Suprapubic skin (tissue), 4 donors: ENCODE data around the gene GALNT9. TPM values are rescaled to one million over a fixed set of nuclear protein-coding genes. Genes with fewer than 3 reads are reported as not detected.
"Not testable (repeated sequence)": the region's sequence is repeated elsewhere in the genome, so short reads cannot be mapped to it uniquely, and the experiment has no call there.

ENCODE experiments used
- DNase-seq, 2 donors: peaks; one replicate each; pipeline ENCODE4 v3.0.0-alpha.2; 2019; ENCODE audit warnings: low spot score in 2 of 2
- H3K27ac ChIP-seq: fragments of 200-600 bp; sonication (generic); one replicate; pipeline ENCODE4 v1.5.1; 2019
- H3K27me3 ChIP-seq: fragments of 200-600 bp; sonication (generic); one replicate; pipeline ENCODE4 v1.5.1; 2019
- H3K36me3 ChIP-seq: fragments of 200-600 bp; sonication (generic); one replicate; pipeline ENCODE4 v1.5.1; 2019
- H3K4me1 ChIP-seq: fragments of 200-600 bp; sonication (generic); one replicate; pipeline ENCODE4 v1.5.1; 2019
- H3K4me3 ChIP-seq: fragments of 200-600 bp; sonication (generic); one replicate; pipeline ENCODE4 v1.5.1; 2019; ENCODE audit warnings: mild to moderate bottlenecking
- H3K9me3 ChIP-seq: fragments of 200-600 bp; sonication (generic); one replicate; pipeline ENCODE4 v1.5.1; 2019
- CTCF ChIP-seq, 2 donors: fragments of 200-600 bp in 1 of 2; fragments of 450-650 bp in 1 of 2; sonication (generic) in 1 of 2; IDR thresholded peaks; one replicate each; pipeline ENCODE4 v1.5.1; 2016 to 2019; ENCODE audit warnings: antibody characterized with exemption in 2 of 2, mild to moderate bottlenecking in 1 of 2, moderate library complexity in 1 of 2
- EP300 ChIP-seq: sonication (generic); formaldehyde crosslinking; IDR thresholded peaks from one replicate; pipeline ENCODE4 v1.6.1; 2017; ENCODE audit warnings: antibody characterized with exemption
- POLR2A ChIP-seq, 2 donors: fragments of 450-650 bp; IDR thresholded peaks; one replicate each; pipeline ENCODE4 v1.6.1; 2017; ENCODE audit warnings: antibody characterized with exemption in 2 of 2, mild to moderate bottlenecking in 2 of 2, moderate library complexity in 2 of 2
- POLR2AphosphoS5 ChIP-seq, 3 donors: sonication (generic); formaldehyde crosslinking; IDR thresholded peaks; one replicate each; pipeline ENCODE4 v1.6.1; 2017; ENCODE audit warnings: antibody characterized with exemption in 3 of 3
- WGBS: methylation state at CpG from one replicate; pipeline ENCODE4 v1.1.5; 2018; 5-methylcytosine and 5-hydroxymethylcytosine counted together
- total RNA-seq, 4 donors: library from RNA; depleted of rRNA; stranded (reverse); fragments of >200 nt; gene quantifications; one replicate each; pipeline ENCODE4 v1.1.0, GENCODE V29; 2016

Gene GALNT9
- total RNA-seq, 4 donors from 2014 or later: not detected

GRCh38 chr12:132360906-132361777 lies 31.8 kb upstream of the GALNT9 start:
- no peak overlapping the region for H3K27ac ChIP-seq
- H3K36me3 ChIP-seq: no peaks in the 10 kb centered on the region
- H3K9me3 ChIP-seq: no peaks in the 10 kb centered on the region
- H3K4me1 ChIP-seq: peaks cover 6% of the 10 kb centered on the region
- no peak overlapping the region for H3K4me3 ChIP-seq
- peaks cover 15% of the 10 kb centered on the region for H3K27me3 ChIP-seq
- peak in 1 of 2 donors; percentile 42 for DNase-seq
- TF ChIP-seq EP300 (no peak), CTCF (IDR thresholded peaks at IDR 0.05) (no peak), POLR2A (IDR thresholded peaks at IDR 0.05) (no peak), POLR2AphosphoS5 (IDR thresholded peaks at IDR 0.05) (no peak)
- 90% methylated on average over 31 of the region's 52 CpGs for WGBS

- no peaks in the 10 kb centered on the region for H3K9me3 ChIP-seq
- 78% methylated on average over 7 of the region's 7 CpGs for WGBS
- H3K4me3 ChIP-seq: no peak overlapping the region
- no peaks in the 10 kb centered on the region for H3K36me3 ChIP-seq
- no peak for TF ChIP-seq EP300
- TF ChIP-seq POLR2A (IDR thresholded peaks at IDR 0.05): no peak
- no peak for TF ChIP-seq CTCF (IDR thresholded peaks at IDR 0.05)
- no peak for TF ChIP-seq POLR2AphosphoS5 (IDR thresholded peaks at IDR 0.05)
- H3K27ac ChIP-seq: no peak overlapping the region
- H3K27me3 ChIP-seq: peaks cover 22% of the 10 kb centered on the region
- peaks cover 6% of the 10 kb centered on the region for H3K4me1 ChIP-seq
- DNase-seq: no peak
Observed at GRCh38 chr12:132360410-132360809, 31.0 kb upstream of the GALNT9 start.

- peak in 1 of 2 donors; percentile 31 for DNase-seq
- 83% methylated on average over 12 of the region's 16 CpGs for WGBS
Observed at GRCh38 chr12:132359971-132360370, 30.6 kb upstream of the GALNT9 start.

GRCh38 chr12:132359551-132359950 lies 30.2 kb upstream of the GALNT9 start:
- Histone ChIP-seq H3K4me1 (peaks cover 6% of the 10 kb centered on the region), H3K9me3 (no peaks in the 10 kb centered on the region), H3K36me3 (no peaks in the 10 kb centered on the region), H3K27me3 (peaks cover 30% of the 10 kb centered on the region), H3K27ac (no peak overlapping the region), H3K4me3 (no peak overlapping the region)
- DNase-seq: peak in 1 of 2 donors; percentile 50
- no peak for TF ChIP-seq EP300
- TF ChIP-seq POLR2A (IDR thresholded peaks at IDR 0.05): no peak
- TF ChIP-seq CTCF (IDR thresholded peaks at IDR 0.05): no peak
- TF ChIP-seq POLR2AphosphoS5 (IDR thresholded peaks at IDR 0.05): no peak
- WGBS: 91% methylated on average over 11 of the region's 14 CpGs

More at GRCh38 chr12:132359971-132360370, 30.6 kb upstream of the GALNT9 start:
- H3K9me3 ChIP-seq: no peaks in the 10 kb centered on the region
- peaks cover 26% of the 10 kb centered on the region for H3K27me3 ChIP-seq
- no peaks in the 10 kb centered on the region for H3K36me3 ChIP-seq
- H3K27ac ChIP-seq: no peak overlapping the region
- no peak for TF ChIP-seq EP300
- TF ChIP-seq POLR2A (IDR thresholded peaks at IDR 0.05): no peak
- TF ChIP-seq POLR2AphosphoS5 (IDR thresholded peaks at IDR 0.05): no peak
- no peak for TF ChIP-seq CTCF (IDR thresholded peaks at IDR 0.05)
- H3K4me3 ChIP-seq: no peak overlapping the region
- H3K4me1 ChIP-seq: peaks cover 6% of the 10 kb centered on the region

GRCh38 chr12:132358241-132359225 lies 29.1 kb upstream of the GALNT9 start:
- H3K9me3 ChIP-seq, H3K4me3 ChIP-seq, DNase-seq, H3K36me3 ChIP-seq, H3K4me1 ChIP-seq, H3K27ac ChIP-seq: not testable (repeated sequence)
- H3K27me3 ChIP-seq: peaks cover 41% of the 10 kb centered on the region
- WGBS: 89% methylated on average over 7 of the region's 57 CpGs
